Spleen (tissue), 7 donors: Measurements from ENCODE around the gene RAPH1.

ENCODE experiments used
- CTCF ChIP-seq, 11 experiments: fragments of 200-600 bp in 7 of 11; fragments of 450-650 bp in 4 of 11; sonication (generic) in 4 of 11; IDR thresholded peaks in 8 of 11; conservative IDR thresholded peaks in 3 of 11; 1 replicate in 7 of 11; 2 replicates in 4 of 11; pipeline versions ENCODE4 v1.4.0 to v1.8.0; 2016 to 2021; ENCODE audit warnings: antibody characterized with exemption in 11 of 11, inconsistent platforms in 4 of 11, mild to moderate bottlenecking in 1 of 11
- POLR2AphosphoS5 ChIP-seq, 3 donors: sonication (generic); formaldehyde crosslinking; IDR thresholded peaks; one replicate each; pipeline ENCODE4 v1.5.1; 2017; ENCODE audit warnings: antibody characterized with exemption in 3 of 3
- donor health status: DM: no; HTN: no; CAD: no; lungs with moderate emphysema.
- donor health status: DM: no; HTN: no; CAD: no.
- donor health status: DM: no; HTN: no; CAD: no.

DNA sequence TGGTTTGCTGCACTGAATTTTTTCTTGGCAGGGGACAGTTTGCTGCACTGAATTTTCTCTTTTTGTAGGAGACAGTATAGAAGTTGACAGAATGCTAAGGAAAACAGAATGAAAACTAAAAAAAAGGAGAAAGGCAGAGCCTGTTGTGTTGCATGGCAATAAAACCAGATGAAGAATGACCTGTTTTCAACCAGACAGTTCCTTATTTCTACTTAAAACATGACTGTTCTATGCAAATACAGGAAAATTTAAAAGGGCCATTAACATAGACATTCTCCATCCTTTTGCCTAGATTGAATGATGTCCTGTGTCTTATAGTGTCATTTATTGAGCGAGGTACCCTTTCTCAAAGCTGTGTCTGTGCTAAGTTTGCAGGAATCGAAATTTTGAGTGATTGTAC lies 173.6 kb downstream of the RAPH1 start:
- TF ChIP-seq CTCF (IDR thresholded peaks at IDR 0.05 in 8 of 11, conservative IDR thresholded peaks at IDR 0.05 in 3 of 11) (no peak), POLR2AphosphoS5 (IDR thresholded peaks at IDR 0.05) (no peak)
